ENCODE results near the gene PCDH10. TPM values are rescaled to one million over a fixed set of nuclear protein-coding genes. Genes with fewer than 3 reads are reported as not detected.

Gene PCDH10
- total and polyA plus RNA-seq, 8 donors, result 0.45 to 0.93 (median 0.59) TPM

GRCh38 chr4:133145758-133146573, 3.1 kb upstream of the PCDH10 start:
- Histone ChIP-seq H3K27ac (no peak overlapping the region), H3K27me3 (peaks cover 64 to 83% of the 10 kb centered on the region in 2 donors), H3K9me3 (no peaks in the 10 kb centered on the region), H3K4me3 (no peak overlapping the region), H3K4me1 (peaks cover 16 to 47% of the 10 kb centered on the region in 2 donors), H3K36me3 (no peaks in the 10 kb centered on the region)
- DNase-seq, result no peak
- ATAC-seq, result no peak
- TF ChIP-seq, protein P1, sequence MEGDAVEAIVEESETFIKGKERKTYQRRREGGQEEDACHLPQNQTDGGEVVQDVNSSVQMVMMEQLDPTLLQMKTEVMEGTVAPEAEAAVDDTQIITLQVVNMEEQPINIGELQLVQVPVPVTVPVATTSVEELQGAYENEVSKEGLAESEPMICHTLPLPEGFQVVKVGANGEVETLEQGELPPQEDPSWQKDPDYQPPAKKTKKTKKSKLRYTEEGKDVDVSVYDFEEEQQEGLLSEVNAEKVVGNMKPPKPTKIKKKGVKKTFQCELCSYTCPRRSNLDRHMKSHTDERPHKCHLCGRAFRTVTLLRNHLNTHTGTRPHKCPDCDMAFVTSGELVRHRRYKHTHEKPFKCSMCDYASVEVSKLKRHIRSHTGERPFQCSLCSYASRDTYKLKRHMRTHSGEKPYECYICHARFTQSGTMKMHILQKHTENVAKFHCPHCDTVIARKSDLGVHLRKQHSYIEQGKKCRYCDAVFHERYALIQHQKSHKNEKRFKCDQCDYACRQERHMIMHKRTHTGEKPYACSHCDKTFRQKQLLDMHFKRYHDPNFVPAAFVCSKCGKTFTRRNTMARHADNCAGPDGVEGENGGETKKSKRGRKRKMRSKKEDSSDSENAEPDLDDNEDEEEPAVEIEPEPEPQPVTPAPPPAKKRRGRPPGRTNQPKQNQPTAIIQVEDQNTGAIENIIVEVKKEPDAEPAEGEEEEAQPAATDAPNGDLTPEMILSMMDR (IDR thresholded peaks at IDR 0.05), result no peak
- intact Hi-C loops (cut with DNase I), result no loop called here

GRCh38 chr4:133146574-133147241, 2.4 kb upstream of the PCDH10 start:
- ATAC-seq (peak; percentile 50), DNase-seq (peak in 2 of 4 donors; percentile 56 to 62)
- peaks cover 23 to 55% of the 10 kb centered on the region in 2 donors for H3K4me1 ChIP-seq
- intact Hi-C loops (cut with DNase I), result no loop called here
- no peak overlapping the region for H3K27ac ChIP-seq
- peak overlapping the region in 1 of 2 donors; percentile 35 for H3K4me3 ChIP-seq
- H3K36me3 ChIP-seq, result no peaks in the 10 kb centered on the region
- no peaks in the 10 kb centered on the region for H3K9me3 ChIP-seq
- H3K27me3 ChIP-seq, result peaks cover 72 to 87% of the 10 kb centered on the region in 2 donors
- TF ChIP-seq, protein P1 (IDR thresholded peaks at IDR 0.05), result peak; percentile 58 to 92

DNA sequence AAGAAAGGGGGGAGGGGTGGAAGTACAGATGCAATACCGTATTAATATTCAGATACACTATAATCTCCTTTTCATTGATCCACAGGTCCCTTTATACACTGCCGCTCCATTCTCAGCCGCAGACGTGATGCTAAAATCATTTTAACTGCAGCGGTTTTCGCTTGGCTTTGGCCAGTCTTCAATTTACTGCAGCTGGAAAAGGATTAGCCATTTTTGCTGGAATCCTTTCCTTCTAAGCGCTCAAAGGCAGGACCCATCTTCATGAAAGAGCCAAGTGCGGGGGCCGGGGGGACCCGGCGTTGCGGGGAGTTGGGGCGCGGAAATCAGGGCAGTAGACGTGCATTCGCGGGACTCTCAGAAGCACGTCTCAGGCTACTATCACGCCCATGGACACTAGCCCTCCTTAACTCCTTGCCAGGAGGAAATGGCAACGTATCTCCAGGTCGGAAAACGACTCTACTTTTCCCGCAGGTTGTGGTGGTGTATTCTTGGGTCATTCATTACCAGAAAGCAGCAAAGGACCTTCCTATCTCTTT, 1.7 kb upstream of the PCDH10 start:
- ATAC-seq (no peak), DNase-seq (peak in 1 of 4 donors; percentile 17)
- no peaks in the 10 kb centered on the region for H3K36me3 ChIP-seq
- TF ChIP-seq, protein P1 (IDR thresholded peaks at IDR 0.05), result no peak
- peaks cover 27 to 61% of the 10 kb centered on the region in 2 donors for H3K4me1 ChIP-seq
- peak overlapping the region in 1 of 2 donors; percentile 35 for H3K4me3 ChIP-seq
- H3K27me3 ChIP-seq, result peaks cover 78 to 94% of the 10 kb centered on the region in 2 donors
- H3K9me3 ChIP-seq, result no peaks in the 10 kb centered on the region
- intact Hi-C loops (cut with DNase I), result no loop called here
- H3K27ac ChIP-seq, result no peak overlapping the region

DNA sequence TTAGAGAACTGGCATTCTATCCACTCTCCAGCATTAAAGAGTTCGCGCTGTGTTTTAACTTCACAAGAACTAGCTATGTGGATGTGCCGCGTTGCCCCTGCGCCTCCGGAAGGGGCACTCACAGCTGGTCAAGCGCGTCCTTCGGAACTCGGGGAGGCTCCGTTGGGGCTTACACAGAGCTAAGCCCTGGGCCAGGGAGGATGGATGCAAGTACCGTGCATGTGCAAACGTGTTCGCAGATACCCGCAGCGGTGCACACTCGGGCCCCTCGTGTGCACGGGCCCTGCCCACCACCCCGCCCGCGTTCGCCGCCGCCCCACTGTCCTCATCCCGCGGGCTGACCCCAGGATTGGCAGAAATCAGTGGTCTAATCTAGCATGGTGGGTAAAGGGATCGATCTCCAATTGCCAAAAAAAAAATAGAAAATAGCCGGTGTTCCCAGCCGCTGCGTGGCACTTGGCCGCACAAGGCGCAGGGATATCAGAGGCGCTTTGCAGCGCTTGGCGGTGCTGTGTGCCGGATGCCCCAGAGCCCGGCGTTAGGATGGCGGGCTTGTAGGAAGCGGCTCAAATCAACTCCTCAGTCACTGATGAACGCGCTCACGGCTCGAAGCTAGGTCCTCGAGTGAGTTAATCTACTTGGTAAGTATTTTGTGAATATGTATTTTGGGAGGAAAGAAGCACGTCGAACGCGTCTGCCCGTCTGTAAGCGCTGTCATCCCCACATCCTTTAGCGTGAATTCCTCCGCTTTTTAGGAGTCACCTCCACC, 989 bp upstream of the PCDH10 start:
- Histone ChIP-seq H3K4me1 (peaks cover 27 to 64% of the 10 kb centered on the region in 2 donors), H3K9me3 (no peaks in the 10 kb centered on the region), H3K4me3 (peak overlapping the region; percentile 16 to 35), H3K36me3 (no peaks in the 10 kb centered on the region), H3K27me3 (peaks cover 78 to 97% of the 10 kb centered on the region in 2 donors), H3K27ac (no peak overlapping the region)
- ATAC-seq (peak; percentile 53), DNase-seq (peak in 2 of 4 donors; percentile 18 to 74)
- intact Hi-C loops (cut with DNase I), result no loop called here
- TF ChIP-seq, protein P1 (IDR thresholded peaks at IDR 0.05), result no peak
